HepG2 (cell line): ENCODE data around the gene SLC43A1. TPM values are rescaled to one million over a fixed set of nuclear protein-coding genes. Genes with fewer than 3 reads are reported as not detected.

Source experiments
- ARID4A ChIP-seq: sonication (generic); formaldehyde crosslinking; IDR thresholded peaks from 2 replicates; pipeline ENCODE4 v1.5.0; 2020; ENCODE audit warnings: mild to moderate bottlenecking, missing genetic modification reagents, borderline replicate concordance
- BRCA1 ChIP-seq: sonication (generic); formaldehyde crosslinking; IDR thresholded peaks from 2 replicates; pipeline ENCODE4 v1.4.0; 2020; ENCODE audit warnings: missing genetic modification reagents
- CAMTA2 ChIP-seq: sonication (generic); formaldehyde crosslinking; IDR thresholded peaks from 2 replicates; pipeline ENCODE4 v1.4.0; 2020; ENCODE audit warnings: mild to moderate bottlenecking, missing genetic modification reagents, borderline replicate concordance
- DMTF1 ChIP-seq: sonication (generic); formaldehyde crosslinking; IDR thresholded peaks from 2 replicates; pipeline ENCODE4 v1.4.0; 2020; ENCODE audit warnings: mild to moderate bottlenecking, missing genetic modification reagents
- HOXD1 ChIP-seq: sonication (generic); formaldehyde crosslinking; IDR thresholded peaks from 2 replicates; pipeline ENCODE4 v1.5.0; 2020; ENCODE audit warnings: missing genetic modification reagents
- ISL2 ChIP-seq: sonication (generic); formaldehyde crosslinking; IDR thresholded peaks from 2 replicates; pipeline ENCODE4 v1.5.0; 2020; ENCODE audit warnings: missing genetic modification reagents
- PLSCR1 ChIP-seq: sonication (generic); formaldehyde crosslinking; IDR thresholded peaks from 2 replicates; pipeline ENCODE4 v1.5.0; 2020; ENCODE audit warnings: missing genetic modification reagents, mild to moderate bottlenecking, borderline replicate concordance
- POGZ ChIP-seq: sonication (generic); formaldehyde crosslinking; IDR thresholded peaks from 2 replicates; pipeline ENCODE4 v1.4.0; 2020; ENCODE audit warnings: mild to moderate bottlenecking, missing genetic modification reagents
- POLR2AphosphoS5 ChIP-seq: IDR thresholded peaks from 2 replicates; pipeline ENCODE4 v1.6.1; 2012; ENCODE audit warnings: low read depth, low read length
- RAD21 ChIP-seq: fragments of 450-650 bp; formaldehyde crosslinking; IDR thresholded peaks from 2 replicates; pipeline ENCODE4 v1.5.0; 2020; ENCODE audit warnings: mild to moderate bottlenecking
- SRY ChIP-seq: sonication (generic); formaldehyde crosslinking; IDR thresholded peaks from 2 replicates; pipeline ENCODE4 v1.8.0; 2022; ENCODE audit warnings: mild to moderate bottlenecking, missing genetic modification reagents
- TFE3 ChIP-seq: IDR thresholded peaks from 2 replicates; pipeline ENCODE4 v1.6.1; 2016
- ZIK1 ChIP-seq: sonication (generic); formaldehyde crosslinking; IDR thresholded peaks from 2 replicates; pipeline ENCODE4 v1.5.0; 2020; ENCODE audit warnings: mild to moderate bottlenecking, low read depth, missing genetic modification reagents, borderline replicate concordance
- ZNF598 ChIP-seq: sonication (generic); formaldehyde crosslinking; IDR thresholded peaks from 2 replicates; pipeline ENCODE4 v1.5.1; 2020; ENCODE audit warnings: mild to moderate bottlenecking, missing genetic modification reagents, borderline replicate concordance
- ZNF609 ChIP-seq: sonication (generic); formaldehyde crosslinking; IDR thresholded peaks from 2 replicates; pipeline ENCODE4 v1.4.0; 2020; ENCODE audit warnings: mild to moderate bottlenecking, missing genetic modification reagents, borderline replicate concordance
- ZNF749 ChIP-seq: sonication (generic); formaldehyde crosslinking; IDR thresholded peaks from 2 replicates; pipeline ENCODE4 v1.8.0; 2022; ENCODE audit warnings: mild to moderate bottlenecking, missing genetic modification reagents, moderate library complexity, borderline replicate concordance
- polyA plus RNA-seq, 8 experiments: library from polyadenylated mRNA; depleted of rRNA in 3 of 8; stranded (reverse) in 7 of 8; unstranded in 1 of 8; fragments of >200 nt; fragmentation: Illumina TruSeq in 4 of 8; extraction: Trizol in 4 of 8; gene quantifications; 2 replicates each; pipeline versions ENCODE4 v1.2.1 to v1.2.3, GENCODE V29; 2011 to 2016; ENCODE audit warnings: low read depth in 4 of 8, missing spikeins in 1 of 8, mixed read lengths in 1 of 8; ENCODE audit not compliant: insufficient read depth in 1 of 8
- total RNA-seq, 5 experiments: library from RNA; depleted of rRNA; stranded (reverse); fragments of >200 nt; fragmentation: Illumina TruSeq; extraction: Trizol; gene quantifications; 2 replicates each; pipeline ENCODE4 v1.2.3, GENCODE V29; 2016; ENCODE audit warnings: low read depth in 1 of 5

SLC43A1 gene
- total and polyA plus RNA-seq, 2 of the 13 experiments (the other 11 are each of a cell fraction or from before 2014, with no cell fraction given), result 72.3 to 87.6 TPM

- TF ChIP-seq ZNF609 (CRISPR knock-in tag) (no peak), TFE3 (no peak), RAD21 (no peak), ZNF749 (no peak), SRY (CRISPR knock-in tag) (no peak), ISL2 (CRISPR knock-in tag) (peak; percentile 50; the same call in 1 of the 2 replicates), PLSCR1 (no peak), CAMTA2 (no peak), BRCA1 (CRISPR knock-in tag) (no peak), ZIK1 (CRISPR knock-in tag) (no peak), POLR2AphosphoS5 (no peak), ZNF598 (CRISPR knock-in tag) (no peak), HOXD1 (no peak), POGZ (CRISPR knock-in tag) (no peak), ARID4A (CRISPR knock-in tag) (no peak), DMTF1 (CRISPR knock-in tag) (no peak)
Observed at GRCh38 chr11:57552479-57552878, 37.0 kb upstream of the SLC43A1 start (continued).
